ENCODE data around the gene MAT1A. TPM values are rescaled to one million over a fixed set of nuclear protein-coding genes. Genes with fewer than 3 reads are reported as not detected.
A peak's percentile ranks its signal among the peaks of the same experiment; 100 is the strongest.

The MAT1A gene
- total and polyA plus RNA-seq, 2 experiments from 2014 or later = 38.3 to 62.1 TPM

DNA sequence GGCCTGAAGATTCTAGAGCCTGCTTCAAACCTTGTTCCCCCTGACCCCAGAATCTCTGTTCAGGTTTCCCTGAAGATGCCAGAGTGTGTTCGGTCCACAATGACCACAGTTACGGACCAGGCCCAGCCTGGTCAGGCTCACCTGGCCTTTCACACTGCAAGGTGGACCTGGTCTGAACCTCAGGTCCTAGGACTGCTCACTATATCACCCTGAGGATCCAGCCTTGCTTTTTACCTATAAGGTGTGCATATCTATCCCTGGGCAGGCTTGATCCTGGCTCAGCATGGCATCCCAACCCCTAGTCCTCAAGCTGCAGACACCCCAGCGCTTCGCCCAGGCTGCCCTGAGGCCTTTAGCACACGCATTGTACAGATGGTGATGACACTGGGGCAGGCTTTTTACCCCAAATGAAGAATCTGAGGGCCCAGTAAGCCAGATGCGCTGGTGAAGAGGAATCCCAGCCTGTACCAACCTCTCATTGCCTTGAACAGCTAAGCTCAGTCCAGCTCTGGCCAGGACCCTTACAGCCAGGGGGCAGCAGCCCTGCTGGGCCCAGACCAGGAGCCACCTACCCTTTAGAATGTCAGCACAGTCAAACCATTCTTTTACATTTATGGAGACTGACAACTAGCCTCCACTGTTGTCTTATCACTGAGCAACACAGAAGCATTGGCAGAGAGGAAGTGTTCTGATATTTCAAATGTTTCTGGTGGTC is 28.0 kb downstream of the MAT1A start:
- H3K4me1 ChIP-seq (ENCODE audit: insufficient read depth) = no peaks in the 10 kb centered on the region
- WGBS (ENCODE audit: low lambda C conversion rate, missing lambda C conversion rate) = 94% methylated on average over 6 of the region's 6 CpGs
- no peak overlapping the region for H2AFZ ChIP-seq

DNA sequence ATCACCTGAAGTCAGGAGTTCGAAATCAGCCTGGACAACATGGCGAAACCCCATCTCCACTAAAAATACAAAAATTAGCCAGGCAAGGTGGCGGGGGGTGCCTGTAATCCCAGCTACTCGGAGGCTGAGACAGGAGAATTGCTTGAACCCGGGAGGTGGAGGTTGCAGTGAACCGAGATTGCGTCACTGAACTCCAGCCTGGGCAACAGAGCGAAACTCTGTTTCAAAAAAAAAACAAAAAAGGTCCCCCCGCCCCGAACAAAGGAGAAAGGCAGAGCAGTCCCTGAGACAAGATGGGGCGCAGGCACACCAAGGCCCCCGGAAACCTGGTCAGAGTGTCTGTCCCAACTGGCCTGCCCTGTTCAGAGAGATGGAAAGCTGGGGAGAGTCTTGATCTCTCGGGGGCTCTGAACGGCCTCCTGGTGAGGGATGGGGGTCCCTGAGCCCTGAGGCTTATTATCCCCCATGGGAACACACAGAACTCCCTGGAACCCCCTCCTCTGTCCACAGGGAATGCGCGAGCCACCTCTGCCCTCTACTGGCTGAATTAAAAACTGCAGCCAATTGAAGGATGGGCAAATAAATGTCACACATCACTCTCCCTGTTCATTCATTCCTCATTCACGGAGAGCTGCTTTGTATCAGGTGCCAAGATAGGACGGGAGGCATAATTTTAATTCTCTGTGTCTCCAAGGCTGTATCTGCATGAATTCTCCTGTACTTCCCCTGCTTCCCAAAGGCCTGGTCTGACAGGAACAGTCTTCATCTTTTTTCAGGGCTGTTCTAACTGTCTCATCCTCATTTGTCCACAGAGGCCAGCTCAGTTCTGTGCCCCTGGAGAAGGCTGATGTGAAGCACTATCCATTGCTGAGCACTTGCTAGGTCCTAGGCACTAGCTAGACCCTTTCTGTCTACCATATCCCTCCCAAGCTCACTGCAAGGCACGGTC is 28.9 kb downstream of the MAT1A start:
- no peak overlapping the region for H2AFZ ChIP-seq
- DNase-seq (ENCODE audit: low spot score) = no peak

More for the DNA sequence above, 28.0 kb downstream of the MAT1A start:
- Histone ChIP-seq H3K4me2 (no peak overlapping the region), H3K27me3 (no peaks in the 10 kb centered on the region), H3K9me3 (ENCODE audit: low read depth) (no peaks in the 10 kb centered on the region), H3K79me2 (no peaks in the 10 kb centered on the region), H3K4me3 (no peak overlapping the region), H3K9me2 (replicated peaks; ENCODE audit: insufficient read depth) (no peaks in the 10 kb centered on the region), H3K27ac (no peak overlapping the region), H3K36me3 (replicated peaks; ENCODE audit: insufficient read depth, low read depth) (no peaks in the 10 kb centered on the region), H4K20me1 (ENCODE audit: insufficient read depth, poor library complexity, severe bottlenecking) (no peaks in the 10 kb centered on the region)
- no peak for DNase-seq (ENCODE audit: low spot score)
- TF ChIP-seq EZH2 (IDR thresholded peaks at IDR 0.05; ENCODE audit: borderline replicate concordance) (no peak), EZH2phosphoT487 (IDR thresholded peaks at IDR 0.05; ENCODE audit: low read depth, severe bottlenecking, unreplicated experiment) (no peak)
- TF ChIP-seq, protein P1, sequence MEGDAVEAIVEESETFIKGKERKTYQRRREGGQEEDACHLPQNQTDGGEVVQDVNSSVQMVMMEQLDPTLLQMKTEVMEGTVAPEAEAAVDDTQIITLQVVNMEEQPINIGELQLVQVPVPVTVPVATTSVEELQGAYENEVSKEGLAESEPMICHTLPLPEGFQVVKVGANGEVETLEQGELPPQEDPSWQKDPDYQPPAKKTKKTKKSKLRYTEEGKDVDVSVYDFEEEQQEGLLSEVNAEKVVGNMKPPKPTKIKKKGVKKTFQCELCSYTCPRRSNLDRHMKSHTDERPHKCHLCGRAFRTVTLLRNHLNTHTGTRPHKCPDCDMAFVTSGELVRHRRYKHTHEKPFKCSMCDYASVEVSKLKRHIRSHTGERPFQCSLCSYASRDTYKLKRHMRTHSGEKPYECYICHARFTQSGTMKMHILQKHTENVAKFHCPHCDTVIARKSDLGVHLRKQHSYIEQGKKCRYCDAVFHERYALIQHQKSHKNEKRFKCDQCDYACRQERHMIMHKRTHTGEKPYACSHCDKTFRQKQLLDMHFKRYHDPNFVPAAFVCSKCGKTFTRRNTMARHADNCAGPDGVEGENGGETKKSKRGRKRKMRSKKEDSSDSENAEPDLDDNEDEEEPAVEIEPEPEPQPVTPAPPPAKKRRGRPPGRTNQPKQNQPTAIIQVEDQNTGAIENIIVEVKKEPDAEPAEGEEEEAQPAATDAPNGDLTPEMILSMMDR (IDR thresholded peaks at IDR 0.05; ENCODE audit: poor library complexity) = no peak

DNA sequence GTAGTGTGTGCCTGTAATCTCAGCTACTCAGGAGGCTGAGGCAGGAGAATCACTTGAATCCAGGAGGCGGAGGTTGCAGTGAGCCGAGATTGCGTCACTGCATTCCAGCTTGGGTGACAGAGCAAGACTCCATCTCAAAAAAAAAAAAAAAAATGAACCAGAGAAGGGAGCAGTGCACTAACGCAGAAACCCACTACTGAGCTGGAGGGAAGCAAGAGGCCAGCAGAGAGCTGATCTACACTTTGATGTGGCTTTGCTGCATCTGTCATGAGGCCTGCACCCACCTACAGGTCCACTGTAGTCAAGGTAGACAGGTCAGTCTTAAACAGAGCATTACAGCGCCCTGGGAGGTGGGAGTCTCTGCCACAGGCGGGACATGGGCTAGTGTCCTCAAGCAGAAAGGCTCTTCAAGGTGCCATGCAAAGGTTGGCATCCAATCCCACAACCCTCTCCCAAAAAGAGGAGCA is 30.0 kb downstream of the MAT1A start:
- Histone ChIP-seq H3K9me3 (ENCODE audit: low read depth) (no peaks in the 10 kb centered on the region), H3K4me3 (no peak overlapping the region), H4K20me1 (ENCODE audit: insufficient read depth, poor library complexity, severe bottlenecking) (no peaks in the 10 kb centered on the region), H3K27me3 (no peaks in the 10 kb centered on the region), H3K79me2 (no peaks in the 10 kb centered on the region), H3K36me3 (replicated peaks; ENCODE audit: insufficient read depth, low read depth) (no peaks in the 10 kb centered on the region), H2AFZ (no peak overlapping the region), H3K4me2 (no peak overlapping the region), H3K4me1 (ENCODE audit: insufficient read depth) (no peaks in the 10 kb centered on the region), H3K9me2 (replicated peaks; ENCODE audit: insufficient read depth) (no peaks in the 10 kb centered on the region), H3K27ac (no peak overlapping the region)
- 82% methylated on average over 6 of the region's 6 CpGs for WGBS (ENCODE audit: low lambda C conversion rate, missing lambda C conversion rate)
- no peak for TF ChIP-seq EZH2phosphoT487 (IDR thresholded peaks at IDR 0.05; ENCODE audit: low read depth, severe bottlenecking, unreplicated experiment)
- no peak for TF ChIP-seq EZH2 (IDR thresholded peaks at IDR 0.05; ENCODE audit: borderline replicate concordance)
- TF ChIP-seq, protein P1 (IDR thresholded peaks at IDR 0.05; ENCODE audit: poor library complexity) = no peak
- no peak for DNase-seq (ENCODE audit: low spot score)

More for the DNA sequence above, 28.9 kb downstream of the MAT1A start:
- Histone ChIP-seq H3K27ac (no peak overlapping the region), H3K4me1 (ENCODE audit: insufficient read depth) (no peaks in the 10 kb centered on the region), H3K36me3 (replicated peaks; ENCODE audit: insufficient read depth, low read depth) (no peaks in the 10 kb centered on the region), H3K4me2 (no peak overlapping the region), H3K4me3 (no peak overlapping the region), H3K79me2 (no peaks in the 10 kb centered on the region), H3K9me2 (replicated peaks; ENCODE audit: insufficient read depth) (no peaks in the 10 kb centered on the region), H3K27me3 (no peaks in the 10 kb centered on the region), H4K20me1 (ENCODE audit: insufficient read depth, poor library complexity, severe bottlenecking) (no peaks in the 10 kb centered on the region), H3K9me3 (ENCODE audit: low read depth) (no peaks in the 10 kb centered on the region)
- 64% methylated on average over 18 of the region's 19 CpGs for WGBS (ENCODE audit: low lambda C conversion rate, missing lambda C conversion rate)
- TF ChIP-seq, protein P1 (IDR thresholded peaks at IDR 0.05; ENCODE audit: poor library complexity) = peak; percentile 83
- TF ChIP-seq EZH2 (IDR thresholded peaks at IDR 0.05; ENCODE audit: borderline replicate concordance) = no peak

Measured in hepatocyte (in vitro differentiated cells).